Measurements from ENCODE around the gene TEX13D.
"Not testable (repeated sequence)": the region's sequence is repeated elsewhere in the genome, so short reads cannot be mapped to it uniquely, and the experiment has no call there.

Gene TEX13D

GRCh38 chrX:124332481-124333424 is at the start of gene TEX13D:
TSS of gene TEX13D (plus strand) at chrX:124332660. CDS start at chrX:124332918, 258 bp downstream.
- DNase-seq (ENCODE audit: low spot score) = no peak

DNA sequence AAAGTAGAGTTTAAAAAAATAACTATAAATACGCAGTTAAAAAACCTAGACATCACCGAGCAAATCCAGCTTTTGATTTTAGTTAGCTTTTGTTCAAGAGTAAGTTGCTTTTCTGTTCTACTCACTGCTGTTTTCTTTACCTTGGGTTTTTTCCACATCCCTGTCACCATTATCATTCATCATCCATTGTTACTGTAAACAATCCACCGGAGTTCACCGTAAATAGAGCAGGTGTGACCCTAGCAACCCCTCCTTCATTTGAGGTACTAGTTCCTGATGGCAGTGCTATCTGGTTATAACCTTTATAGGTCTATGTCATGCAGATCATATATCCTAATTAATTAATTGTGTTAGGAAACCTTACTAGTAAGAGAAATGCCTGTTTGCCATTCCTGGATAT is 43.0 kb upstream of the TEX13D start:
- DNase-seq (ENCODE audit: low spot score) = no peak

GRCh38 chrX:124293810-124294209 is 38.6 kb upstream of the TEX13D start:
- no peak for DNase-seq (ENCODE audit: low spot score)

- not testable (repeated sequence) for DNase-seq (ENCODE audit: low spot score)
Measured at GRCh38 chrX:124299323-124299722, 33.1 kb upstream of the TEX13D start.

- no peak for DNase-seq (ENCODE audit: low spot score)
Measured at GRCh38 chrX:124300405-124300804, 32.1 kb upstream of the TEX13D start.

GRCh38 chrX:124307253-124307907 is 25.1 kb upstream of the TEX13D start:
- DNase-seq (ENCODE audit: low spot score) = no peak

DNA sequence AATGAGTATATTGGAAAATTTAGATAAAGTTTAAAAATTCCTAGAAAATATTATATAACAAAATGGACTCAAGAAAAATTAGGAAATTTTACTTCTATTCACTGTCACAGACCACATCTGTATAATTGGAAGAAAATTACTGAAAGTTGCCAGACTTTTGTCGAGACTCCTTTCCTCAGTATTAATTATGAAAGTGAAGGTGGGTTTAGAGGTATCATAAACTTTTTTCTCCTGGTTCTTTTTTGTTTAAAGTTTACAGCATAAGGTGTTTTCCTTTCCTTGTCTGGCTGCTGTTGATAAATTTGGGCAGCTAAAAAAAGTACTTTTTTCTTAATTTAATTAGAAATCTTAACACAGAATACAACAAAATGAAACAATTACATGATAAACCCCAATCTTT is 6.7 kb upstream of the TEX13D start:
- no peak for DNase-seq (ENCODE audit: low spot score)

GRCh38 chrX:124328765-124329164 is 3.7 kb upstream of the TEX13D start:
- no peak for DNase-seq (ENCODE audit: low spot score)

- no peak for DNase-seq (ENCODE audit: low spot score)
Measured at GRCh38 chrX:124333862-124334261, 1.4 kb downstream of the TEX13D start.

- DNase-seq (ENCODE audit: low spot score) = not testable (repeated sequence)
Measured at GRCh38 chrX:124334555-124334954, 2.1 kb downstream of the TEX13D start.

- no peak for DNase-seq (ENCODE audit: low spot score)
Measured at GRCh38 chrX:124335598-124335997, 3.1 kb downstream of the TEX13D start.

DNA sequence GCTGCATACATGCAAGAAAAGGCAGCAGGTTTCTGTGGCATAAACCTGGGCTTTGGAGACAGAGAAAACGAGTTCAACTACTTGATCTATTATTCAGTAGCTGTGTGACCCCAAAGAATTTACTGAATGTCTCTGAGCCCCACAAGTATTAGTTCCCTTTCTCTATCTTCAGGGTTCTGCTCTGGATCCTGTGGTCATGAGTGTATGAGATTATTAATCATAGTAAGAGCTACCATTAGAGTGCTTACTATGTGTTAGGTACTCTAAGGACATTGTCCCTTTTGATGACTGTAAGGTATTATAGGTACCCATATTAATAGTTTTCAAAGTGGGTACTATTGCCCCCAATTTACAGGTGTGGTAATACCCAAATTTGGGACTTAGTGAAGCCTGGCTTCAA is 5.5 kb downstream of the TEX13D start:
- DNase-seq (ENCODE audit: low spot score) = no peak

GRCh38 chrX:124338733-124339514 is 6.5 kb downstream of the TEX13D start:
- no peak for DNase-seq (ENCODE audit: low spot score)

DNA sequence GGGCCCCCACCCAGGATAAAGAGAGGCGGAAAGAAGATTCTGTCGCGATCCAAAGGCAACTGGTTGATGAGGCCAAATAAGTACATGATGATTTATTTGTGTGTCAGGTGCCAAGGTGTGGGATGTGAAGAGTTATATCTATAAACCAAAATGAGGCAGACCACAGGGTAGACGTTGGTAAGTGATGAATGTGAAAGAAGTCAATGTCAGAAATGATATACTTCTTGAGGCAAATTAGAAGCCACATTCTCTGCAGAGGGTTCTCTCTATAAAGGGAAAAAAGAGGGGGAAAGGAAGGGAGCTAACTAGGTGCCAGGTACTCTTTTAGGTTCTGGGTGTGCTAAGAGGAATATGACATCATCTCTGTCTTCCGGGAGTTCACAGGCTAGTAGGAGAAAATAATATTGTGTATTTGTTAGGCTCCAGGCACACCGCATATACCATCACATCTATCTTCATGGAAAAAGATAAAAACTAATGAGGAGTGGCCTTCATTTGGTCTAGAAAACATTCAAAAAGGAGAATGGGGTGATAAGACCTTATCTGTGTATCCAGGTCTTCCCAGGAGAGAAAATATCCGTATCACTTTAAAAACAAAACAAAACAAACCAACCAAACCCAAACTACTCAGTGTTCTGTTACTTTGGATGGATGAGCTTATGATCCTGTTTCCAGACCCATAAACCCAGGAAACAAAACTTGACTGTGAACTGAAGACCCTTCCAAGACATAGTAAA is 9.1 kb downstream of the TEX13D start:
- no peak for DNase-seq (ENCODE audit: low spot score)

DNA sequence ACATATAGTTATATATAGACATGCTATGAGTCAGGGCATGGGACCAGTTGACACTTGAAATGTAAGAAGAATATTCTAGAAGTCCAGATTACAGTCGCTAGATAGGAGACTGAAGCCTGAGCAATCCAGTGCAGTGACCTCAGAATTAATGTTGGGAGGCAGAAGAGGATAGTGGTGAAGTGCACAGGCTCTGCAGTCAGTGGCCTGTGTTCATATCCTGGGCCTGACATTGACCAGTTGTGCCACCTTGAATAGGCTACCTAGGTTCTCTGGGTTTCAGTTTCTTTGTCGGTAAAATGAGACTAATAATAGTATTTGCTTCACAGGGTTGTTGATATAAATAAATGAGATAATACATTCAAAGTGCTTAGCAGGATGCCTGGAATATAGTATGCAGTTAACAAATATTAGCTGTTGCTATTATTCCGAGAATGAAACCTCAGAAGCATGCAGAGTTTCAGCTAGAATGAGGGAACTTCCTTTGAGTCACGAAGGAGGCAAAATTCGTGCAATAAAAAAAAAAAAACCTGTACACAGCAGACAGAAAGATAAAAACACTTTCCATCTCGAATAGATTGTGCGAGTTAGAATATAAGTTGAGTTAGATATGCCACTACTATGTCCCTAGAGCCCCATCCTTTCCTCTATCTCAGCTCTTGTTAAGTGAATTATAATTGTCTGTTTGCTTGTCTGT is 9.9 kb downstream of the TEX13D start:
- DNase-seq (ENCODE audit: low spot score) = no peak

DNA sequence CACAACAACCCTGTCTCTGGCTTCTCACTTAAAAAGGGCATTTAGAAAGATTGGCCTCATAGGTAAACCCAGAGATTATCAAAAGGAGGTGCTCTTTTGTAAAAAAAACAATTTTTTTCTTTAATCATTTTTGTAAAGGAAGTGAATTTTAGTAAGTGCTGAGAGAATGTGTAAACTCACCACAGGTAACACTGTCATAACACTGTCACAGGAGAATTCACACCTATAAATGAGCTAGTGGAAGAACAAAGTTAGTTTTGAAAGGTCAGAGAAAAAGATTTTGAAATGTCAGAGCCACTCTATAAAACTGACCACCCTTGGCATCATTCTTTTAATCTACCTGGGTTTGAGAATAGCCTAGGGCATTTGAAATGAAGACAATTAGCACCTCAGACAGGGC is 10.6 kb downstream of the TEX13D start:
- DNase-seq (ENCODE audit: low spot score) = no peak

DNA sequence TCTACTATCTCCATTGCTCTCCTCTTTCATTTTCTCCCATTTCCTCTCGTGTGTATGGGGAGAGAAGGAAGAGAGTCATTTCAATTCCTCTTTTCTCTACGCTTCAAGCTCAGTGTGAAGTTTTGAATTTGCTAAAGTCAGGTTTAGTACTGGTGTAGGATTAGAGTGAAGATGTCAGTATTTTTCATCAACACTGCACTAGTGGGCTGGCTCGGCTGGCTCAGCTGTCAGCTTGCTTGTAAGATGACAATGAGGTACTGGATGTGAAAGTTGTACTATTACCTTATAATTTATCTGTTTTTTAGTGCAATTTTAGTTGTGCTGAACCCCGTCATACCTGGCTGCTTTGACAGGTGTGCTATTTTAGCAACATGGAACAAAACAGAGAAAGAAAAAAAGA is 11.8 kb downstream of the TEX13D start:
- peak; percentile 42 for DNase-seq (ENCODE audit: low spot score)

DNA sequence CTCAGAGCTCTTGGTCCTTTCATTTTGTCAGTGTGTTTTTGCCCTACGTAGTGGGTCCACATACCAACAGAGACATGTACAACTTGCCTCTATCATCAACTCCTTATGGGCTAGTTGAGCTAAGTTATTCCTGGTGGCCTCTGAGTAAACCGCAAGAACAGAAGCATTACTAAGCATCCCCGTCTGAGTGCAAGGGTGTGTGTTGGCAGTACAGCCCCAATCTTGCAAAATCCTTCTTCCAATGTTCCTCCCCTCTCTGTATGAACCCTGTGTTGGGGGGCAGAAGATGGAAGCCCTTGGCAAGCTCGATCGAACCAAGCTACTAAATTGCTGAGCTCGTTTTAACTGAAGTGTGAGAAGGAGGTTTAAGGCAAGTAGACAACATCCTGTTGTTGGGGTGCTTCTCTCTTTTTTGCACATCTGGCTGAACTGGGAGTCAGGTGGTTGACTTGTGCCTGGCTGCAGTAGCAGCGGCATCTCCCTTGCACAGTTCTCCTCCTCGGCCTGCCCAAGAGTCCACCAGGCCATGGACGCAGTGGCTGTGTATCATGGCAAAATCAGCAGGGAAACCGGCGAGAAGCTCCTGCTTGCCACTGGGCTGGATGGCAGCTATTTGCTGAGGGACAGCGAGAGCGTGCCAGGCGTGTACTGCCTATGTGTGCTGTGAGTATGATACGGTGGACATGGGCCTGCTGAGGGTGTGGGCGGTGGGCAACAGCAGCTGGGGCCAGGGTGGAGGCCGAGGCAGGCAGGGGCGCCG is 13.8 kb downstream of the TEX13D start, which contains the start of gene SH2D1A:
TSS of gene SH2D1A (plus strand) at position 447 of the 760 bp plus-strand sequence. CDS start at position 527, 80 bp downstream.
- DNase-seq (ENCODE audit: low spot score) = no peak

- no peak for DNase-seq (ENCODE audit: low spot score)
Measured at GRCh38 chrX:124346877-124347241, 14.4 kb downstream of the TEX13D start.

- DNase-seq (ENCODE audit: low spot score) = no peak
Measured at GRCh38 chrX:124347242-124347641, 14.8 kb downstream of the TEX13D start.
